Astrocyte of the cerebellum (primary cell): Measurements from ENCODE around the gene FRMD4A.

Source experiments
- DNase-seq: peaks from one replicate; pipeline ENCODE4 v3.0.0-alpha.2; 2011; ENCODE audit warnings: low read depth
- H3K4me3 ChIP-seq: 2 replicates; pipeline ENCODE4 v1.5.1; 2011; ENCODE audit warnings: mild to moderate bottlenecking, low read depth, low read length, moderate library complexity
- CTCF ChIP-seq: IDR thresholded peaks from 2 replicates; pipeline ENCODE4 v1.5.1; 2012; ENCODE audit warnings: low read length, low read depth, moderate library complexity, mild to moderate bottlenecking; ENCODE audit errors: missing control alignments
- in situ Hi-C: cut with HindIII; loops from 2 replicates; pipeline ENCODE4 v1.10.0; 2017; ENCODE audit warnings: low sequenced_read_pairs

The FRMD4A gene

GRCh38 chr10:13627459-13628310, 703.0 kb downstream of the FRMD4A start:
- in situ Hi-C loops = no loop called here
- no peak for DNase-seq
- H3K4me3 ChIP-seq = no peak overlapping the region
- TF ChIP-seq CTCF = no peak

GRCh38 chr10:13624630-13625029, 706.1 kb downstream of the FRMD4A start:
- DNase-seq = no peak
- in situ Hi-C loops = no loop called here
- no peak for TF ChIP-seq CTCF
- H3K4me3 ChIP-seq = no peak overlapping the region

- no peak for DNase-seq
- in situ Hi-C loops = no loop called here
- TF ChIP-seq CTCF = no peak
Measured at GRCh38 chr10:13621931-13622330, 708.8 kb downstream of the FRMD4A start.

GRCh38 chr10:13617116-13617515, 713.6 kb downstream of the FRMD4A start:
- H3K4me3 ChIP-seq = no peak overlapping the region
- TF ChIP-seq CTCF = no peak
- in situ Hi-C loops = no loop called here
- DNase-seq = peak; percentile 59

More at GRCh38 chr10:13621931-13622330, 708.8 kb downstream of the FRMD4A start:
- no peak overlapping the region for H3K4me3 ChIP-seq

- DNase-seq = no peak
- H3K4me3 ChIP-seq = no peak overlapping the region
- TF ChIP-seq CTCF = no peak
- in situ Hi-C loops = no loop called here
Measured at GRCh38 chr10:13615650-13616300, 714.9 kb downstream of the FRMD4A start.

GRCh38 chr10:13614530-13615332, 716.0 kb downstream of the FRMD4A start:
- peak; percentile 23 for TF ChIP-seq CTCF
- H3K4me3 ChIP-seq = no peak overlapping the region
- peak; percentile 56 for DNase-seq
- in situ Hi-C loops = no loop called here
